Caco-2 (cell line): ENCODE data around the gene DAPL1. TPM values are rescaled to one million over a fixed set of nuclear protein-coding genes. Genes with fewer than 3 reads are reported as not detected.

Experiments
- BruUV-seq: library from RNA; stranded (reverse); fragments of 400-500 nt; replicated peaks from 2 replicates; lab custom pipeline; 2021; lab: Mats Ljungman, UMichigan
- CTCF ChIA-PET: fragments of 300-600 bp; sonication (Branson Sonifier 250); formaldehyde crosslinking; loops from one replicate; lab custom pipeline; 2022; ENCODE audit warnings: antibody characterized with exemption; lab: Charles Lee
- POLR2A ChIA-PET: fragments of 300-600 bp; sonication (Branson Sonifier 250); formaldehyde crosslinking; loops from one replicate; lab custom pipeline; 2022; ENCODE audit warnings: antibody characterized with exemption; lab: Charles Lee
- DNase-seq, 2 experiments: peaks; one replicate each; pipeline versions ENCODE4 v3.0.0 to v3.0.0-alpha.2; 2020 to 2022
- H3K27me3 ChIP-seq: replicated peaks from 2 replicates; pipeline ENCODE4 v1.6.0; 2011; ENCODE audit warnings: low read length; ENCODE audit not compliant: control insufficient read depth, insufficient read depth
- H3K36me3 ChIP-seq: 2 replicates; pipeline ENCODE4 v1.5.1; 2011; ENCODE audit warnings: low read length; ENCODE audit not compliant: control insufficient read depth, insufficient read depth
- H3K4me1 ChIP-seq: fragments of 250-450 bp; sonication (Bioruptor Pico); 2 replicates; pipeline ENCODE4 v1.5.1; 2020; ENCODE audit warnings: mild to moderate bottlenecking
- H3K4me3 ChIP-seq: 2 replicates; pipeline ENCODE4 v1.5.1; 2011; ENCODE audit warnings: low read depth, mild to moderate bottlenecking, control low read depth, low read length
- H3K9me3 ChIP-seq: fragments of 250-450 bp; sonication (Bioruptor Pico); 2 replicates; pipeline ENCODE4 v1.5.1; 2020; ENCODE audit warnings: mild to moderate bottlenecking, moderate library complexity
- H3K27ac Mint-ChIP-seq: one replicate; pipeline ENCODE4 v1.8.0; 2022; ENCODE audit warnings: mixed read lengths; ENCODE audit not compliant: unreplicated experiment
- H3K27me3 Mint-ChIP-seq: one replicate; pipeline ENCODE4 v1.8.0; 2022; ENCODE audit warnings: mixed read lengths; ENCODE audit not compliant: insufficient read depth, unreplicated experiment
- H3K36me3 Mint-ChIP-seq: one replicate; pipeline ENCODE4 v1.8.0; 2022; ENCODE audit warnings: mild to moderate bottlenecking, mixed read lengths; ENCODE audit not compliant: insufficient read depth, unreplicated experiment
- H3K4me1 Mint-ChIP-seq: one replicate; pipeline ENCODE4 v1.8.0; 2022; ENCODE audit warnings: low read depth, mixed read lengths; ENCODE audit not compliant: unreplicated experiment
- H3K4me3 Mint-ChIP-seq: one replicate; pipeline ENCODE4 v1.8.0; 2022; ENCODE audit warnings: mild to moderate bottlenecking, moderate library complexity, mixed read lengths; ENCODE audit not compliant: unreplicated experiment
- H3K9me3 Mint-ChIP-seq: one replicate; pipeline ENCODE4 v1.8.0; 2022; ENCODE audit warnings: mixed read lengths; ENCODE audit not compliant: unreplicated experiment
- intact Hi-C: fragments of 100-400 bp; cut with micrococcal nuclease; formaldehyde crosslinking; loops from one replicate; pipeline ENCODE4 v1.10.0; 2022; ENCODE audit not compliant: unreplicated experiment
- total RNA-seq: library from RNA; stranded (reverse); gene quantifications from 2 replicates; pipeline ENCODE4 v1.2.3, GENCODE V29; 2022
- TF ChIP-seq, protein P1 (sequence below), 2 experiments: fragments of 200-600 bp in 1 of 2; IDR thresholded peaks; 1 replicate in 1 of 2; 2 replicates in 1 of 2; pipeline versions ENCODE4 v1.5.1 to v1.8.0; 2011 to 2022; ENCODE audit warnings: antibody characterized with exemption in 1 of 2, control low read depth in 1 of 2, inconsistent platforms in 1 of 2, low read depth in 1 of 2, low read length in 1 of 2, mild to moderate bottlenecking in 1 of 2, moderate library complexity in 1 of 2; ENCODE audit not compliant: insufficient read depth in 1 of 2, severe bottlenecking in 1 of 2, unreplicated experiment in 1 of 2

DAPL1 gene
- total RNA-seq, 1 experiment from 2014 or later = not detected

DNA sequence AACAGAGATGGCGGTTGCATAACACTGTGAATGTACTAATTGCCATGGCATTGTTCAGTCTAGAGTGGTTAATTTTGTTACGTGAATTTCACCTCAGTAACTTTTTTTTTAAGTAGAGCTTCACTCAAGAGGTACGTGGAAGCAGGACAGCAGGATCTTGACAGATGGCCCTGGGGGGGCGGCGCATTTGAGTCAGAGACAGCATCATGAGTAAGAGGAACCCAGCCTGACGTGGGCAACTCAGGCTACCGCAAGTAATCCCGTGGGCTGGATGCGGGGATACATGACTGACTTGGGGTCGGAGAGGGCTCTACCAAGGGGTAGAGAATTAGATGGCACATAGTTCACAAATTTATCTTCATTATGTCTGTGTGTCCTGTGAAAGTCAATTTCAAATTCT lies 38.1 kb upstream of the DAPL1 start:
- Histone ChIP-seq H3K4me3 (no peak overlapping the region), H3K27me3 (no peaks in the 10 kb centered on the region), H3K9me3 (no peaks in the 10 kb centered on the region), H3K36me3 (no peaks in the 10 kb centered on the region), H3K4me1 (peaks cover 25% of the 10 kb centered on the region)
- BruUV-seq = no TSS peak
- intact Hi-C loops = loop anchor here (5.0 kb wide), 2 partner anchors 70 to 360 kb away; no protein-coding TSS in a partner anchor
- H3K27me3 Mint-ChIP-seq = no peaks in the 10 kb centered on the region
- ChIA-PET CTCF (no interaction called here), POLR2A (no interaction called here)
- no peak overlapping the region for H3K27ac Mint-ChIP-seq
- DNase-seq = no peak
- TF ChIP-seq, protein P1, sequence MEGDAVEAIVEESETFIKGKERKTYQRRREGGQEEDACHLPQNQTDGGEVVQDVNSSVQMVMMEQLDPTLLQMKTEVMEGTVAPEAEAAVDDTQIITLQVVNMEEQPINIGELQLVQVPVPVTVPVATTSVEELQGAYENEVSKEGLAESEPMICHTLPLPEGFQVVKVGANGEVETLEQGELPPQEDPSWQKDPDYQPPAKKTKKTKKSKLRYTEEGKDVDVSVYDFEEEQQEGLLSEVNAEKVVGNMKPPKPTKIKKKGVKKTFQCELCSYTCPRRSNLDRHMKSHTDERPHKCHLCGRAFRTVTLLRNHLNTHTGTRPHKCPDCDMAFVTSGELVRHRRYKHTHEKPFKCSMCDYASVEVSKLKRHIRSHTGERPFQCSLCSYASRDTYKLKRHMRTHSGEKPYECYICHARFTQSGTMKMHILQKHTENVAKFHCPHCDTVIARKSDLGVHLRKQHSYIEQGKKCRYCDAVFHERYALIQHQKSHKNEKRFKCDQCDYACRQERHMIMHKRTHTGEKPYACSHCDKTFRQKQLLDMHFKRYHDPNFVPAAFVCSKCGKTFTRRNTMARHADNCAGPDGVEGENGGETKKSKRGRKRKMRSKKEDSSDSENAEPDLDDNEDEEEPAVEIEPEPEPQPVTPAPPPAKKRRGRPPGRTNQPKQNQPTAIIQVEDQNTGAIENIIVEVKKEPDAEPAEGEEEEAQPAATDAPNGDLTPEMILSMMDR (IDR thresholded peaks at IDR 0.05; ENCODE audit: insufficient read depth in 1 of 2, low read depth in 1 of 2, low read length in 1 of 2, severe bottlenecking in 1 of 2, unreplicated experiment in 1 of 2) = no peak
- no peak overlapping the region for H3K4me3 Mint-ChIP-seq
- H3K4me1 Mint-ChIP-seq = peaks cover 22% of the 10 kb centered on the region
- H3K36me3 Mint-ChIP-seq = no peaks in the 10 kb centered on the region
- no peaks in the 10 kb centered on the region for H3K9me3 Mint-ChIP-seq

DNA sequence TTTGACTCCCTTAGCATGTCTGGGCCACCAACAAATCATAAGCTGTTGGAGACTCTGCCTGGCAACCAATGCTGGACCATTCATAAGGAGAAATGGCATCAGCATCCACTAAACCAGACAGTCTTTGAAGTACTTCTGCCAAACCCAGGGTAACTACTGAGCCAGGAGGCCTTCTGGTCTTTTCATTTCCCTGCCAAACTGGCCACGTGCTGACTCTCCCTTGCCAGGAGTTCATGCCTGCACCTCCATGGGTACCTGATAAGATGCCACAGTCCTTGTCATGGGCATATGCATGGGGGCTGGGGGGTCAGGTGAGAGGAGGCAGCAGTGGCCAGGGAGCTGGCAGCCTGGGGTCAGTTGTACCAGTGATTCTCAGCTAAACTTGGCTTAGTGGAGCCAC lies 34.2 kb upstream of the DAPL1 start:
- Histone ChIP-seq H3K4me1 (peaks cover 4% of the 10 kb centered on the region; the same call in 1 of the 2 replicates), H3K9me3 (no peaks in the 10 kb centered on the region), H3K4me3 (no peak overlapping the region), H3K36me3 (no peaks in the 10 kb centered on the region), H3K27me3 (no peaks in the 10 kb centered on the region)
- H3K27me3 Mint-ChIP-seq = no peaks in the 10 kb centered on the region
- no peak overlapping the region for H3K4me3 Mint-ChIP-seq
- no peak overlapping the region for H3K27ac Mint-ChIP-seq
- ChIA-PET CTCF (no interaction called here), POLR2A (no interaction called here)
- no peaks in the 10 kb centered on the region for H3K36me3 Mint-ChIP-seq
- TF ChIP-seq, protein P1 (IDR thresholded peaks at IDR 0.05; ENCODE audit: insufficient read depth in 1 of 2, low read depth in 1 of 2, low read length in 1 of 2, severe bottlenecking in 1 of 2, unreplicated experiment in 1 of 2) = no peak
- no peaks in the 10 kb centered on the region for H3K9me3 Mint-ChIP-seq
- intact Hi-C loops = no loop called here
- BruUV-seq = no TSS peak
- H3K4me1 Mint-ChIP-seq = peaks cover 4% of the 10 kb centered on the region
- no peak for DNase-seq

DNA sequence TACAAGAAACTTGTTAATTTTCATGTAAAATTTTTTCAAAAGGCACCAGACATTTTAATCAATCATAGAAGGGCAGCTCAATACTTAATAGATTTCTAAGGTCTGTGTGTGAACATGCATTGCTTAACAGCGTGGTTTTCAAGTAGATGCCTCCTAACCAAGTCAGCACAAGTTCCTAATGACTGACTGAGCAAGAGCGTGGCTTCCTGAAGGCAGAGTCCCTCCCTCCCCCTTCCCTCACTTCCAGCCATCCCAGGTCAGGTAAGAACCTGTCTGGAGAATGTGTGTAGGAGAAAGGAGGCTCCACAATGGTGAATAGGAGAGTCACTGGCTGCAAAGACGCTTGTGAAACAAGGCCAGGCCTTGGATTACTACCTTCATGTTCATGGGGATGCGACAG lies 33.5 kb upstream of the DAPL1 start:
- Mint-ChIP-seq H3K9me3 (no peaks in the 10 kb centered on the region), H3K36me3 (no peaks in the 10 kb centered on the region), H3K27ac (no peak overlapping the region), H3K27me3 (no peaks in the 10 kb centered on the region), H3K4me3 (no peak overlapping the region), H3K4me1 (no peaks in the 10 kb centered on the region)
- CTCF ChIA-PET = no interaction called here
- no peaks in the 10 kb centered on the region for H3K9me3 ChIP-seq
- TF ChIP-seq, protein P1 (IDR thresholded peaks at IDR 0.05; ENCODE audit: insufficient read depth in 1 of 2, low read depth in 1 of 2, low read length in 1 of 2, severe bottlenecking in 1 of 2, unreplicated experiment in 1 of 2) = no peak
- no peak overlapping the region for H3K4me3 ChIP-seq
- POLR2A ChIA-PET = no interaction called here
- no peaks in the 10 kb centered on the region for H3K4me1 ChIP-seq
- BruUV-seq = no TSS peak
- DNase-seq = no peak
- no peaks in the 10 kb centered on the region for H3K36me3 ChIP-seq
- intact Hi-C loops = no loop called here
- no peaks in the 10 kb centered on the region for H3K27me3 ChIP-seq
